SJSA1 (cell line): ENCODE results near the gene DRC3. TPM values are rescaled to one million over a fixed set of nuclear protein-coding genes. Genes with fewer than 3 reads are reported as not detected.

Source experiments
- DNase-seq, 2 experiments: peaks; one replicate each; pipeline ENCODE4 v3.0.0-alpha.2; 2015 to 2020; ENCODE audit warnings: low spot score in 2 of 2, low read depth in 1 of 2
- H3K27ac ChIP-seq: fragments of 250-450 bp; sonication (Bioruptor Pico); 2 replicates; pipeline ENCODE4 v1.5.1; 2020; ENCODE audit warnings: mild to moderate bottlenecking, moderate library complexity
- H3K27me3 ChIP-seq: fragments of 250-450 bp; sonication (Bioruptor Pico); replicated peaks from 2 replicates; pipeline ENCODE4 v1.5.1; 2020; ENCODE audit warnings: mild to moderate bottlenecking, moderate library complexity
- H3K36me3 ChIP-seq: fragments of 250-450 bp; sonication (Bioruptor Pico); 2 replicates; pipeline ENCODE4 v1.5.1; 2020; ENCODE audit warnings: mild to moderate bottlenecking
- H3K4me1 ChIP-seq: fragments of 250-450 bp; sonication (Bioruptor Pico); replicated peaks from 2 replicates; pipeline ENCODE4 v1.6.1; 2021; ENCODE audit warnings: mild to moderate bottlenecking
- H3K4me3 ChIP-seq: fragments of 250-450 bp; sonication (Bioruptor Pico); 2 replicates; pipeline ENCODE4 v1.5.1; 2020; ENCODE audit warnings: mild to moderate bottlenecking
- H3K9me3 ChIP-seq: fragments of 250-450 bp; sonication (Bioruptor Pico); replicated peaks from 2 replicates; pipeline ENCODE4 v1.5.1; 2020; ENCODE audit warnings: mild to moderate bottlenecking
- total RNA-seq: library from RNA; depleted of rRNA; stranded (reverse); fragments of >200 nt; shearing (Covaris generic); gene quantifications from 2 replicates; pipeline ENCODE4 v1.2.3, GENCODE V29; 2014; rRNA removed

The DRC3 gene
- total RNA-seq, 1 experiment from 2014 or later: 1.8 TPM

DNA sequence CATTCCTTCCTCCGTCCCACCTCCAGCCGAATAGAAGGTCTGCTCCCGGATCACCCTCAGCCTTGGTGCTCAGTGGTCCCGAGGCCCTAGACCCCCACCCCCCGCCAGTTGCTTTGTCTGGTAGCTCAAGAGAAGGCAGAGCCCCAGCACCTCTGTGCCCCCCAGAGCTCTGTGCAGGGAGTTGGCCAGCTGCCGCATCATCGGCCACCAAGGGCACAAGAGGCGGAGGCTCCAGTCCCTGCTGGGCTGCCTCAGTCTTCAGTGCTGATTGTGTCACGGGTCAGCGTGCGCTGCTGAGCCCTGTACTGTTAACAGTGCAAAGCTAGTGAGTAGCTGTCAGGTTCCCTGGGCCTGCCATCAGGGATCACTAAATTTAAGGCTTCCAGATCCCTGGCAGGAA lies 92.9 kb downstream of the DRC3 start:
- Histone ChIP-seq H3K36me3 (no peaks in the 10 kb centered on the region), H3K27me3 (no peaks in the 10 kb centered on the region), H3K27ac (no peak overlapping the region), H3K4me1 (no peaks in the 10 kb centered on the region; the same call in none of the 2 replicates), H3K4me3 (no peak overlapping the region), H3K9me3 (no peaks in the 10 kb centered on the region)
- no peak for DNase-seq

Other genes starting within 250 kb of the DRC3 start
- gene SREBF1, start 135.9 kb upstream of the DRC3 start, total RNA-seq: 17.2 and 32.7 TPM in 2 replicates
- gene TOM1L2, start 462 bp upstream of the DRC3 start, total RNA-seq: 32.0 and 36.4 TPM in 2 replicates
- gene ATPAF2, start 66.3 kb downstream of the DRC3 start, total RNA-seq: 17.8 and 44.4 TPM in 2 replicates
- 2.0 and 4.4 TPM in 2 replicates for gene GID4, start 66.5 kb downstream of the DRC3 start, total RNA-seq
- gene DRG2, start 115.1 kb downstream of the DRC3 start, total RNA-seq: 31.2 and 58.1 TPM in 2 replicates
- gene MYO15A, start 135.9 kb downstream of the DRC3 start, total RNA-seq: not detected in 2 replicates
- gene ALKBH5, start 211.0 kb downstream of the DRC3 start, total RNA-seq: 52.3 and 61.3 TPM in 2 replicates